ENCODE results near the gene MAD2L2.

MAD2L2 gene

GRCh38 chr1:11682287-11682771 lies 1.4 kb upstream of the MAD2L2 start:
- no peak for DNase-seq

DNA sequence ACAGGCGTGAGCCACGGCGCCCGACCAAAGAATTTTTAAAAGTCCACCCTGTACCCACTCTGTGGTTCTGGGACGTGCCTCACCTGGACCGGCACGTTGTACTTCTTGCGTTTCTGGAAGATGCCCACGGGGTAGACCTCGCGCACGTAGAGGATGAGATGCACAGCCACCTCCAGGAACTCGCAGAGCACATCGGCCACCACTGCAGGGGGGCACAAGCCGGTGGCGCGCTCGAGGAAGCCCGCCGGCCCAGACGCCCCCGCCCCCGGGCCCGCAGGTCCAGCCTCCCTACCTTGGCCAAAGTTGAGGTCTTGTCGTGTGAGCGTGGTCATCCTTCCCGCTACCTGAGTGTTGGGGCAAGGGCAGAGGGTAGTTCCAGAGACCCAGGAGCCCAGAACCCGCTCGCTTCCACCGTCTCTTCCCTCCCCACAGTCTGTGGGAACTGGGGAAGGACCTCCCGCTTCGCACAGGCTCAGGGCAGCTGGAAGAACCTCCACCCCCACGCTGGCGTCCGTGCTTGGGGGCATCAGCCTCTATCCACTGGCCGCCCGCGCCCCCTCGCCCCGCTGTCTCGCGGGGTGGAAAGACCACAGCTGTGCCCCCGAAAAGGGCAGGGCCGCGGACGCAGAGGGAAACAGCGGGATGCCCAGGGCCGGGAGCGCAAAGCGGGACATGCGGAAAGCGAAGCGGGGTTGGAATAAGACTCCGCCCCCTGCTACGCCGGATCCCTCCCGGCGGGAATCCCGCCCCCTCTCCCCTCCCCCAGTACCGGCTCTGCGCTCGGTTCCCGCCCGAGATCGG lies 478 bp downstream of the MAD2L2 start:
- no peak for DNase-seq

GRCh38 chr1:11678442-11678841 lies 2.5 kb downstream of the MAD2L2 start:
- no peak for DNase-seq

DNA sequence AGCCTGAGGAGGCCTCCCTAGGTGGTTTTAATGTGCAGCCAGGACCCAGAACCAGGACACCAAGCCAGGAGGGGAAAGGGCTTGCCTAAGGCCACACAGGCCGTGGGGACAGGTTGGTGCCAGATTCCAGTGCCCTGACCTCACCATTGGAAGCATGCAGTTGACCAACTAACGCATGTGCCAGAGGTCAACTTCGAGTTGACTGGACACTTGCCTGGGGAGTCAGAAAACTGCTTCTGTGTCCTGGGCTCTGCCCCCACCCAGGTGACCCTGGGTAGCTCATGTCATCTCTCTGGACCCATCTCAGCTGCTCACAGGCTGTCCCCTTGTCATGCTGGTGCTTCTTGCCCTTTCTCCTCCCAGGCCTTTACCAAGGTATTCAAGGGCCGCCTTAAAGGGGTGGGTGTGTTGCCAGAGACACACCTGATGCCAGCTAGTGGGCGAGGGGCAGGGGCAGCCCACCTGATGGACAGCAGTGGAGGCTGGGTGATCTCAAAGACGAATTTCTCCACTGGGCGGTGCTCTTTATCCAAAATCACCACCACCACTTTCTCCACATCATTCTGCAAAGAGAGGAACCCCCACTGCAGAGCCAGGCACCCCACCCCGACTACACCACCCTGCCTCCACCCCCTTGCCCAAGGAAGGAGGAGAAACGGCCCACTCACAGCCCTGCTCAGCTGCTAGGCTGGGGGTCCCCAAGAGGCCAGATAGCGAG lies 4.4 kb downstream of the MAD2L2 start:
- no peak for DNase-seq

- no peak for DNase-seq
These were observed 5.6 kb downstream of the MAD2L2 start for GRCh38 chr1:11675325-11675724.

DNA sequence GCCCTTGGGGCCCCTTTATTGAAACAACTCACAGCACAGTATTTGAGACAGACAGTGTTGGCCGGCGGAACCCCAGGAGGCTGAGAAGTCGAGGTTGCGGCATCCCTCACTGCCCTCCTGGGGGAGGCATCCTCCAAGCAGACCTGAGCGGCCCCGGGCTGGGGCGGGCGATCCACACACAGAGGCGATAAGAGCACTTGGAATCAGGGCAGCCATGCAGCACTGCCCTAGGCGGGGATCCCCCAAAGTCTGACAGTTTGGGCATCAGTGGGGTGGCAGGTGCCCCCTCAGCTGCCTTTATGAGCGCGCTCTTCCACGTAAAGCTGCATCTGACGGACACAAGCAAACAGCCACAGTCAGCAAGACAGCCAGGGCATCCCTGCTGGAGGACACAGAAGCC lies 6.5 kb downstream of the MAD2L2 start:
- DNase-seq = no peak

DNA sequence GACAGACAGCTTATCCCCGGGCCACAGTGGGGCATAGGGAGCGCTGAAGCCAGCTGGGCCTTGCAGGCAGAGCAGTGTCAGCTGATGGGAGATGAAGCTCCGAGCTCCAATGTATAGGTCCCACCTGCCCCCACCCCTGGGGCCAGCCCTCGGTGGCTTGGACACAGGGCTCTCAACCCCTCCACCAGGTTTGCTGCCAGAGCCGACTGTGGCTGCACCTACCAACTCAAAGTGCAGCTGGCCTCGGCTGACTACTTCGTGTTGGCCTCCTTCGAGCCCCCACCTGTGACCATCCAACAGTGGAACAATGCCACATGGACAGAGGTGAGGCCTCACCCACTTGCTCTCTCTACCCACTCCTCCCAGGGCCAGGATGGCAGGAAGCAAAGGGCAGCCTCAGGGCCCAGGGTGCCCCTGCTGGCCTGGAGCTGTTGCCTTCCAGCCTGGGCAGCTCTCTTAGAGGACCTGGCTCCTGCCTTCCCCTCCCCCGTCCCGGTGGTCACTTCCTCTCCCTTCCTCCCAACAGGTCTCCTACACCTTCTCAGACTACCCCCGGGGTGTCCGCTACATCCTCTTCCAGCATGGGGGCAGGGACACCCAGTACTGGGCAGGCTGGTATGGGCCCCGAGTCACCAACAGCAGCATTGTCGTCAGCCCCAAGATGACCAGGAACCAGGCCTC lies 7.7 kb downstream of the MAD2L2 start:
- no peak for DNase-seq

DNA sequence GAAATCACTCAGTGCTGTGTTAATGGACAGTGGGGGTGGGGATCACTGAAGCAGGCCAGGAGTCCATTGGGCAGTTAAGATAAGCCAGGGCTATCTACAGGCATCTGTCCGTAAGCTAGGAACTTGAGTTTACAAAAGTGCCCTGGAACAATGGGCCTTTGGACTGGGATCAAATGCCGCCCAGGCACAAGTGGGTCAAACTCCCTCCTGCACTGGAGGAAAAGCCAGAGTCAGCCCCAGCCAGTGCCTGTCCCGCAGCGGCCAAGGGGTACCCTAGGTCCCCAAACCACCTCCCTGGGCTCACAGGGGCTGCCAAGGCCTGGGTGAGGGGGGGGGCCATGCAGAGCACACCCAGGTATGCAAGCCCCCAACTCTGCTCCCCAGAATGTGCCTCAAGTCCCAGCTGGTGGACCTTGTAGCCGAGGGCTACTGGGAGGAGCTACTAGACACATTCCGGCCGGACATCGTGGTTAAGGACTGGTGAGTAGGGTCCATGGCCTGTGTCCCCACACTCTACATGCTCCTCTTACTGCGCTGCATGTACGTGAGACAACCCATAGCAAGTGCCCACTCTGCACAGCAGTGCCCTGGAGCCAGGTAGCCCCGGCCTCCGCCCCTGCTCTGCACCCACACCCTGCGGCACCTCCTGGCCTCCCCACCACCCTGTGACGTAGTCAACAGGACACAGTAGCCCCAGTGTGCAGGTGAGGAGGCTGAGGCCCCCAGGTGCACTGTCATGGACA lies 9.2 kb downstream of the MAD2L2 start:
- no peak for DNase-seq

DNA sequence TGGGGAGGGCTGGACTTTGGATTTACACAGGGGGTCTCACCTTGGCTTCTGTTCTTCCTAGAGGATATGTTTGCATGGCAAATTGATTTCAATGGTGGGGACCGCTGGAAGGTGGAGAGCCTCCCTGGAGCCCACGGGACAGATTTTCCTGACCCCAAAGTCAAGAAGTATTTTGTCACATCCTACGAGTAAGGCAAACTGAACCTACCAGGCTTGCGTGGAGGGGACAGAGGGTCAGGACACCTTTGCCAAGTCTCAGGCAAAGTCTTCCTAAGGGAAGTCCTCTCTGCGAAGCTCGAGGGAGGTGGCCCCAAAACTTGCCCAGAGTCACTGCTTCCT lies 9.8 kb downstream of the MAD2L2 start:
- DNase-seq = no peak

DNA sequence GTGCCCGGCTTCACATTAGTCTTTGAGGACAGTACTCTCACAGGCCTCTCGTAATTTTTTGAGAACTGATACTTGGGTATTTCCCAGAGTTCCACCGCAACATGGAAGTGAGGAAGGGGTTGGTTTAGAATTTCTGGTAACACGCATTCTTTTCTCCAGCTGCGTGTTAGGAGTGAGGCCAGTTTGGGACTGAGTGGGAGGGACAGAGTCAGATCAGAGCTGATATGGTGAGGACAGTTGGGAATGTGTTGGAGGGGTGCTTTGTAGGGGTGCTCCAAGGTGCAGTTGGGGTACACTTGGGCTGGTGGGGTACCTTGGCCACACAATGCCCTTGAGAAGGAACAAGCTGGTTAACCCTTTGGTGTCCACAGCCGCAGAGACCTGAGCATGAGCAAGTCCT lies 10.2 kb downstream of the MAD2L2 start:
- no peak for DNase-seq

GRCh38 chr1:11668516-11668915 lies 12.4 kb downstream of the MAD2L2 start:
- DNase-seq = no peak

- DNase-seq = no peak
These were observed 16.4 kb downstream of the MAD2L2 start for GRCh38 chr1:11664336-11665065.

GRCh38 chr1:11661103-11661502 lies 19.8 kb downstream of the MAD2L2 start:
- DNase-seq = no peak

GRCh38 chr1:11659748-11660147 lies 21.2 kb downstream of the MAD2L2 start:
- DNase-seq = no peak

DNA sequence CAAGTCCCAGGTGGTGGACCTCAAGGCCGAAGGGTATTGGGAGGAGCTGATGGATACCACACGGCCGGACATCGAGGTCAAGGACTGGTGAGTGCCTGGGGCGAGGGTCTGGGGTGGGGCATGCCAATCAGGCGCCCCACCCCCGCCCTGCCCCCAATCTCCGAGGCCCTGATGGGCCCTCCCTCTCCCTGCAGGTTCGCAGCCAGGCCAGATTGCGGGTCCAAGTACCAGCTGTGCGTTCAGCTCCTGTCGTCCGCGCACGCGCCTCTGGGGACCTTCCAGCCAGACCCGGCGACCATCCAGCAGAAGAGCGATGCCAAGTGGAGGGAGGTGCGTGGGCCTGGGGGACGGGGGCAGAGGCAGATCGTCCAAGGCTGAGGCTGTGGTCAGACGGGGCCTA lies 22.4 kb downstream of the MAD2L2 start:
- DNase-seq = no peak

GRCh38 chr1:11657654-11658053 lies 23.3 kb downstream of the MAD2L2 start:
- no peak for DNase-seq

DNA sequence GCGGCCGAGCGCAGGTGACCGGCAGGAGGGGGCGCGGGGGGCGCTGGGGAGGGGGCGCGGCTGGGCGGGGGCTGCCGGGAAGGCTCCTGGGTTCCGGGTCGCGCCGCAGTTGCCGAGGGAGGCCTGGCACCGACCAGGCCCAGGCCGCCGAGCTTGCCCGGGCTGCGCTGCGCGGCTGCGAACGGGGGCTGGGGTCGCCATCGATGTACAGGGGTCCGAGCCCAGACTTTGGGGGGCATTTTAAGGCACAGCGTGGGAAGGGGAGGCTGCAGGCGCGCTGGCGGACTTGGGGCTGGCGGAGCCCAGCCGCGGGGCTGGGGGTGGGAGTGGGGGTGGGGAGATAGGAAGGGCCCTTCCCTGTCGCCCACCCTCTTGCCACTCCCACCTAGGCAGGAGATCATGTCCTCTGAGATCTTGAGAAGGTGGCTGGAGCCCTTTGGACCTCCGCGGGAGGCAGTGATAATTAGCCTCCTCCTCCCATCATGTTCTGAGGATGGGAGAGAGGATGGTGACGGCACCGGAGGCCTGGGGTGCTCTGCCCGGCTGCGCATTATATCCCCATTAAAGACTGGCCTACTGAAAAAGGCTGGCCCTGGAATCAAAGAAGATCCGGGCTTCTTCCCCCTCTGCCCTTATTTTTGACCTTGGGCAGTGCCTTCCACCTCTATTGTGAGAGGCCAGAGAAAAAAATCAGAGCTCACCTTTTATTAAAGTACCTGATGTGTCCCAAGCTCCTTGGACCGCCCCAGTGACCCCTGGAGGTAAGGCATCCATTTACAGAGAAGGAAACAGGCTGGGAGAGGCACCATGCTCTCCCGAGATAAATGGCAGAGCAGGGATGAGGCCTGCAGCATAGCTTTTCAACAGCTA lies 25.8 kb downstream of the MAD2L2 start:
- no peak for DNase-seq

- DNase-seq = no peak
These were observed 26.6 kb downstream of the MAD2L2 start, which contains the start of the genes FBXO2 and FBXO44 for GRCh38 chr1:11654137-11654938. TSS of gene FBXO2 (minus strand) at chr1:11654429. CDS start at chr1:11654340, 89 bp downstream. TSS of gene FBXO44 (plus strand) at chr1:11654877. CDS start at chr1:11655836, 959 bp downstream.

DNA sequence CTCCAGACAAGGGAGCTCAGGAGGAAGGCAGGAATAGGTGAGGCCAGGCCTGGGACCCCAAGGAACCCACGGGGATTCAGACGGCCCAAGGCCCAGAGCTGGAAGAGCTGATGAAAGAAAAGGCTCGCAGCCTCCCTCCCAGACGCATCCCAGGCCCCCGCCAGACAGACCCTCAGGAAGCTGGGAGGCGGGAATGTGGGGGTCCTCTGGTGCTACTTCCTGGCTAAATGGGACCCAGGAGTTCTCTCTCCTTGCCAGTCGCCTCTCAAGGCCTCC lies 27.1 kb downstream of the MAD2L2 start:
- DNase-seq = no peak

GRCh38 chr1:11653101-11653860 lies 27.7 kb downstream of the MAD2L2 start:
- DNase-seq = no peak

Data from NCI-H187 (cell line).